Prostate gland (tissue), 2 donors: ENCODE measurements around the gene ZNF343. TPM values are rescaled to one million over a fixed set of nuclear protein-coding genes. Genes with fewer than 3 reads are reported as not detected.

Experiments
- DNase-seq: peaks from one replicate; pipeline ENCODE4 v3.0.0-alpha.2; 2019; ENCODE audit warnings: low spot score
- H3K27ac ChIP-seq, 2 donors: fragments of 200-600 bp; sonication (generic); 2 replicates each; pipeline ENCODE4 v1.5.1; 2017 to 2019
- H3K27me3 ChIP-seq: fragments of 200-600 bp; sonication (generic); replicated peaks from 2 replicates; pipeline ENCODE4 v1.5.1; 2019; ENCODE audit not compliant: insufficient read depth
- H3K36me3 ChIP-seq, 2 donors: fragments of 200-600 bp; sonication (generic); 1 replicate in 1 of 2; 2 replicates in 1 of 2; pipeline versions ENCODE4 v1.5.1 to v1.8.1; 2017 to 2019
- H3K4me1 ChIP-seq: fragments of 200-600 bp; sonication (generic); replicated peaks from 2 replicates; pipeline ENCODE4 v1.5.1; 2019
- H3K4me3 ChIP-seq, 2 donors: fragments of 200-600 bp; sonication (generic); 2 replicates each; pipeline ENCODE4 v1.5.1; 2017 to 2019
- H3K9me3 ChIP-seq: fragments of 200-600 bp; sonication (generic); 2 replicates; pipeline ENCODE4 v1.5.1; 2017
- POLR2A ChIP-seq: fragments of 450-650 bp; IDR thresholded peaks from one replicate; pipeline ENCODE4 v1.6.1; 2016; ENCODE audit warnings: antibody characterized with exemption, mild to moderate bottlenecking
- POLR2AphosphoS5 ChIP-seq: sonication (generic); formaldehyde crosslinking; IDR thresholded peaks from one replicate; pipeline ENCODE4 v1.6.1; 2017; ENCODE audit warnings: antibody characterized with exemption
- WGBS: methylation state at CpG from one replicate; pipeline ENCODE4 v1.1.5; 2018; 5-methylcytosine and 5-hydroxymethylcytosine counted together
- intact Hi-C: fragments of 100-400 bp; cut with DNase I; formaldehyde crosslinking; loops from one replicate; pipeline ENCODE4 v1.14.2; 2022
- total RNA-seq, 2 donors: library from RNA; depleted of rRNA; stranded (reverse); fragments of >200 nt; gene quantifications; one replicate each; pipeline ENCODE4 v1.1.0, GENCODE V29; 2016
- TF ChIP-seq, protein P1 (sequence below), 4 experiments: fragments of 200-600 bp in 2 of 4; fragments of 450-650 bp in 2 of 4; sonication (generic) in 2 of 4; IDR thresholded peaks; 1 replicate in 3 of 4; 2 replicates in 1 of 4; pipeline ENCODE4 v1.5.1; 2016 to 2019; ENCODE audit warnings: antibody characterized with exemption in 4 of 4, mild to moderate bottlenecking in 2 of 4, moderate library complexity in 2 of 4

Gene ZNF343
- total RNA-seq, 2 donors from 2014 or later, result 8.0 to 10.4 TPM

DNA sequence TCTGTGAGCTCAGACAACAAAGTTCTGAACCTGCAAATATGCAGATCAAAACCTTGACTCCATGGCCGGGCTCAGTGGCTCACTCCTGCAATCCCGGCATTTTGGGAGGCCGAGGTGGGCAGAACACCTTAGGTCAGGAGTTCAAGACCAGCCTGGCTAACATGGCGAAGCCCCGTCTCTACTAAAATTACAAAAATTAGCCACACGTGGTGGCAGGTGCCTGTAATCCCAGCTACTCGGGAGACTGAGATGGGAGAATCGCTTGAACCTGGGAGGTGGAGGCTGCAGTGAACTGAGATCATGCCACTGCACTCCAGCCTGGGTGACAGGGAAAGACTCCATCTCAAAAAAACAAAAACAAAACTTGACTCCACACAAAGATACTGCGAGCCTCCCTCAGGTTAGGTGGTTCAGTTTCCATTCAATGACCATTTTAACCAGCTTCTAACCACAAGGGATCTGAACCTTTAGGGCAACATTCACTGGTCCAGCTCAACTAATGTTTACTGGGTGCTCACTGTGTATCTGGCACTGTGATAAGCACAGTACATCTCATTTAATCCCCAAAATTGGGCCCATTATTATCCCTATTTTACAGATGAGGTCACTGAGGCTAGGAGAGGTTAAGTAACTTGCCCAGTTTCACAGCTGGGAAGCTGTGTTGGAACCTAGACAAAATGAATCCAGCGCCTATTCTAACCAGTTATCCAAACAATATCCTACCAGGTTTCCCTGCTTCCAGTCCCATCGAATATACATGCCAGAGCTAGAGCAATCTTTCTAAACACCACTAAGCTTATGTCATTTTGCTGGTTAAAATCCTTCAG lies 39.9 kb downstream of the ZNF343 start:
- intact Hi-C loops, result loop anchor here (5.0 kb wide), 1 partner anchor 366 kb away; the partner anchor contains the start of gene STK35
- peak overlapping the region in 1 of 2 donors; percentile 70 for H3K4me3 ChIP-seq
- no peaks in the 10 kb centered on the region for H3K9me3 ChIP-seq
- 72% methylated on average over 11 of the region's 11 CpGs for WGBS
- H3K36me3 ChIP-seq, result peaks cover 6 to 13% of the 10 kb centered on the region in 2 donors
- TF ChIP-seq POLR2AphosphoS5 (no peak), POLR2A (no peak)
- TF ChIP-seq, protein P1, sequence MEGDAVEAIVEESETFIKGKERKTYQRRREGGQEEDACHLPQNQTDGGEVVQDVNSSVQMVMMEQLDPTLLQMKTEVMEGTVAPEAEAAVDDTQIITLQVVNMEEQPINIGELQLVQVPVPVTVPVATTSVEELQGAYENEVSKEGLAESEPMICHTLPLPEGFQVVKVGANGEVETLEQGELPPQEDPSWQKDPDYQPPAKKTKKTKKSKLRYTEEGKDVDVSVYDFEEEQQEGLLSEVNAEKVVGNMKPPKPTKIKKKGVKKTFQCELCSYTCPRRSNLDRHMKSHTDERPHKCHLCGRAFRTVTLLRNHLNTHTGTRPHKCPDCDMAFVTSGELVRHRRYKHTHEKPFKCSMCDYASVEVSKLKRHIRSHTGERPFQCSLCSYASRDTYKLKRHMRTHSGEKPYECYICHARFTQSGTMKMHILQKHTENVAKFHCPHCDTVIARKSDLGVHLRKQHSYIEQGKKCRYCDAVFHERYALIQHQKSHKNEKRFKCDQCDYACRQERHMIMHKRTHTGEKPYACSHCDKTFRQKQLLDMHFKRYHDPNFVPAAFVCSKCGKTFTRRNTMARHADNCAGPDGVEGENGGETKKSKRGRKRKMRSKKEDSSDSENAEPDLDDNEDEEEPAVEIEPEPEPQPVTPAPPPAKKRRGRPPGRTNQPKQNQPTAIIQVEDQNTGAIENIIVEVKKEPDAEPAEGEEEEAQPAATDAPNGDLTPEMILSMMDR (IDR thresholded peaks at IDR 0.05), result no peak
- DNase-seq, result no peak
- no peak overlapping the region for H3K27ac ChIP-seq
- peaks cover 9% of the 10 kb centered on the region for H3K4me1 ChIP-seq
- H3K27me3 ChIP-seq, result no peaks in the 10 kb centered on the region

DNA sequence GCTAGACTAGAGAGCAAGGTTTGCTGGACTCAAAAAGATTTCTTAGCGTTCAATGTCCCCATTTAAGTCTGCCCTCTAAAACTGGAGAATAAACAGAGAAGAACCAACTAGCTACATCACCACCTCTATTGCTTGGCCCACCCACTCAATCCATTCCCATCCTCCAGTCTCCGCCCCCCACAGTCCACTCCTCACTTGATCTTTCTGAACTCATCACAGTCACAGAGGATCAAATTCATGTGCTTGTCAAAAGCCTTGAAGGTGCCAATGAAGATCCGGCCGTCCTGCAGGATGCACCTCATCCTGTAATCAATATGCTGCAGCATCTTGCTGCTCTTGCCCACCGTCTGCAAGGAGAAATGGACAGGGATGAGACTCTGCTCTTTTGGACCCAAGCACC lies 41.3 kb downstream of the ZNF343 start:
- H3K36me3 ChIP-seq, result peaks cover 15 to 22% of the 10 kb centered on the region in 2 donors
- no peak overlapping the region for H3K27ac ChIP-seq
- no peaks in the 10 kb centered on the region for H3K9me3 ChIP-seq
- H3K4me1 ChIP-seq, result peaks cover 9% of the 10 kb centered on the region
- TF ChIP-seq, protein P1 (IDR thresholded peaks at IDR 0.05), result no peak
- WGBS, result 84% methylated on average over 5 of the region's 5 CpGs
- no peak for DNase-seq
- H3K4me3 ChIP-seq, result no peak overlapping the region
- intact Hi-C loops, result loop anchor here (5.0 kb wide), 1 partner anchor 365 kb away; the partner anchor contains the start of gene STK35
- no peaks in the 10 kb centered on the region for H3K27me3 ChIP-seq

- no peak for DNase-seq
- peaks cover 28 to 33% of the 10 kb centered on the region in 2 donors for H3K36me3 ChIP-seq
- H3K4me1 ChIP-seq, result peaks cover 9% of the 10 kb centered on the region
- no peaks in the 10 kb centered on the region for H3K27me3 ChIP-seq
- intact Hi-C loops, result loop anchor here (5.0 kb wide), 1 partner anchor 363 kb away; the partner anchor contains the start of gene STK35
- H3K9me3 ChIP-seq, result no peaks in the 10 kb centered on the region
- 95% methylated on average over 6 of the region's 6 CpGs for WGBS
- no peak overlapping the region for H3K27ac ChIP-seq
- TF ChIP-seq POLR2AphosphoS5 (no peak), POLR2A (no peak)
- TF ChIP-seq, protein P1 (IDR thresholded peaks at IDR 0.05), result no peak
- H3K4me3 ChIP-seq, result no peak overlapping the region
Observed at GRCh38 chr20:2465100-2465499, 43.6 kb downstream of the ZNF343 start.

GRCh38 chr20:2463616-2464365 lies 44.9 kb downstream of the ZNF343 start:
- H3K4me1 ChIP-seq, result peaks cover 5% of the 10 kb centered on the region
- no peaks in the 10 kb centered on the region for H3K27me3 ChIP-seq
- no peak overlapping the region for H3K4me3 ChIP-seq
- intact Hi-C loops, result no loop called here
- WGBS, result 75% methylated on average over 9 of the region's 9 CpGs
- H3K9me3 ChIP-seq, result no peaks in the 10 kb centered on the region
- DNase-seq, result no peak
- TF ChIP-seq POLR2AphosphoS5 (no peak), POLR2A (no peak)
- TF ChIP-seq, protein P1 (IDR thresholded peaks at IDR 0.05), result no peak
- peaks cover 28 to 33% of the 10 kb centered on the region in 2 donors for H3K36me3 ChIP-seq
- no peak overlapping the region for H3K27ac ChIP-seq
